HG02798 (cell line): ENCODE results near the gene AGBL4.
"Not testable (repeated sequence)": the region's sequence is repeated elsewhere in the genome, so short reads cannot be mapped to it uniquely, and the experiment has no call there.

Source experiments
- ATAC-seq: cut with Tn5 transposase; IDR thresholded peaks from one replicate; pipeline ENCODE4 v1.9.1; 2021; ENCODE audit warnings: mild to moderate bottlenecking; ENCODE audit not compliant: unreplicated experiment, poor library complexity

Gene AGBL4

DNA sequence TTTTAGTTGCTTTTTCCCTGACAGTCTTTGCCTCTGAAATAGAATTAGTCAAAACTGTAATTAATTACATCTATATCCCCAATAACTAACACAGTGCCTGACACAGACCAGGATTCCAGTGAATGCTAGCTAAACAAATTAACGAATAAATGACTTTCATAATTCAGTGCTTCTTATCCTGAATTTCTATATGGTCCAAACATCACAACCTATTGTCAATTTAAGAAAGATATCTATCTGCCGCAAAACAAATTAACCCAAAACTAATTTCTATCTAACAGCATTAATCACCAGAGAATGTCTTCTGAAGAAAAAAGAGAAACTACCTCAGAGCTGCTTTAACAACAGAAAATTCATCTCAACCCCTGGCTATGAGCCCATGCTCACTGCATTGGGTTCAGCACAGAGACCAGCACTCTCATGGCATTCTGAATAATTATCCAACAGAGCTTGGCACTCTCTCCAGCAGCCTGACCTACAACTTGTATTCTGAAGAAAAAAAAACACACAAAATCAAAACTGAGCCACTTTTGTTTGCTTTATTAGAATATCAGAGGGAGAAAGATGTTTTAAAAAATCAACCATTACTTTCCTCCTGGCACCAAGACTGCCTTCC is 699.7 kb downstream of the AGBL4 start:
- ATAC-seq = no peak

GRCh38 chr1:49320493-49320892 is 703.3 kb downstream of the AGBL4 start:
- not testable (repeated sequence) for ATAC-seq

GRCh38 chr1:49319426-49319963 is 704.3 kb downstream of the AGBL4 start:
- ATAC-seq = no peak

GRCh38 chr1:49318218-49318617 is 705.5 kb downstream of the AGBL4 start:
- ATAC-seq = no peak

DNA sequence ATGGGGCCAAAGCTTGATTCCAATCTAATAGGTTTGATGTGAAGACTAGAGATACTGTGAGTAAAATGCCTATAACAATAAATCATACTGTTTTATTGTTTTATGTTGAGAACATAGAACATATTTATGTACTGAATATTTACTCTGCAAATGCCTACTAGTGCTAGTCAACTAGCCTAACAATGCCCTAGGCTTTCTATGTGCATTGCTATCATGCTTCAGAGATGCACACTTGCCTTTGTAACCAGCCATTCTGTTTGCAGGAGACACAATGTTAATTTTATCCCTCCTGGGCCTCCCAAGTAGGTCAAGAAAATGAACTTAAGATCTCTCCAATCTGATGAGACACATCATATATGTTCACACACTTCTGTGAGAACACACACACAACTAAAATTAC is 716.3 kb downstream of the AGBL4 start:
- no peak for ATAC-seq

DNA sequence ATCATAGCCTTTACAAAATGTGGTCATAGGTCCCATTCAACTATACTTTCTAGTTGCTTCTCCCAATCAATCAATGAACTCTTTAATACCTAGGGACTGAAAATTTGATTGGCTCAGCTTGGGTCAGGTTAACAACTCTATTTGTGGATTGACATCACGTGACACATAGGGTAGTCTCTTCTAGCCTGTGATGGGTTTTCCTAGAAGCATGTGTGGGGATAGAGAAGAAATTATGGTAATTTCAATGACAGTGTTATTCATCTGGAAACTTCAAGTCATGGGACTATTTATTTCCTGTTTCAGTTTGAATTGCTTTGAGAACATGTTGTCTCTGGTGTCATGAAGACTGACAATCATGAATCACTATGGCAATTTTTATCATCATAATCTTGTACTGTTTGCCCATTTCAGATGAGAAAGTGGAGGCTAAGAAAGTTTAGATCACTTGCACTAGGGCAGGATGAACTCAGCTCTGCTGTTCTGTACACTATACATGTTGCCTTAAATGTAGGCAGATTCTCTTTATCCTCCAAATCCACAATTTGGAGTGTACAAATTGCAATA is 717.2 kb downstream of the AGBL4 start:
- no peak for ATAC-seq

GRCh38 chr1:49302400-49302799 is 721.4 kb downstream of the AGBL4 start:
- not testable (repeated sequence) for ATAC-seq

- no peak for ATAC-seq
These were observed 725.5 kb downstream of the AGBL4 start for GRCh38 chr1:49298304-49298703.

DNA sequence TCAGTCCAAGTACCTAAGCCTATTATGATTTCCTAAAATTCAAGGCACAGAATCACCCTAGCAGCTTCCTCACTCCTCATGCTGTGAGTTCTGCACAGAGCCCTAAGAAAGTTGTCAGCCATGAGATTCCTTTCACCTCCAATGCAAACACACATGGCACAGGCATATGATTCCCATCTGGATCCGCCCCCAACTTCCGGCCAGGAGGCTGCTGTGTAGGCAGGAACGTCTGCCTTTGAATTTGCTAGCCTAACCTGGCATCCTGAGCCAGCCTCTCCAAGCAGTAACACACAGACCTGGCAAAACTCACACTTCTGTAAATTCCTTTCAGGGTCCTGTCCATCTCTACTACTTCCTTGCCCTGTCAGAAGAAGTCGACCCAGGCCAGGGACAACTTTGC is 726.0 kb downstream of the AGBL4 start:
- ATAC-seq = no peak

DNA sequence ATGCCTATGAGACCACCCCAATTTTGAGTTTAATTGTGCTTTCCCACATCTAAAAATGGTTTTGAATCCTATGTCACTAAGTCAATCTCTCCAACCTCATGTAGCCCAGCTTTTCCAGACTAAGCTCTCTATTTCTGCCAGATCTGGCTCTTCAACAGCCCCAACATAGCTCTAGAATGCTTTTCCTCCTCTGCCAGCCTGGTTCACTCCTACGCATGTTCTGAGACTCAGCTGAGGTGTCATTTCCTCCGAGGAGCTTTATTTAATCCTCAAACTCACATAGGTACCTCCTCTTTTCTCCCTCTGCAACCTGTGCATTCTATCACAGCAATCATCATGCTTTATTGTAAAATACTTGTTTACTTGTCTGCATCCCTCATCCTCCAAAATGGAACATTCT is 729.2 kb downstream of the AGBL4 start:
- no peak for ATAC-seq

DNA sequence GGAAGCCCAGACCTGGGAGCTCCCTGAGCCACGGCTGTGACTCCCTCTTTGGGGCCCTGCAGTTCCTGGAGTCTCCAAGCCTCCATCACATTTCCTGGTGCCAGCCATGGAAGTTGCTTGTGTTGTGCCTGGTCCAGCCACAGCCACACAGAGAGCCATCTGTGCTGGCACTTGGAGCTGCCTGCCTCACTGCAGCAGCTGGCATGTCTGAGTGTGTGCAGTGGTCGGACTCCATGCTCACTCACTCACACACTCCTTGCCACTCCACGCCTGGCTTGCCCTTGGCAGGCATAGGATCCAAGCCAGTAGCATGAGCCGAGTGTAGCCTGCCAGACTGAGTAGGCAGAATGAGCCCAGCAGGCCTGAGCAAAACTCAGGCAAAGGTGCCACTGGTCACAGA is 730.7 kb downstream of the AGBL4 start:
- no peak for ATAC-seq

GRCh38 chr1:49257211-49258049 is 766.3 kb downstream of the AGBL4 start:
- not testable (repeated sequence) for ATAC-seq

DNA sequence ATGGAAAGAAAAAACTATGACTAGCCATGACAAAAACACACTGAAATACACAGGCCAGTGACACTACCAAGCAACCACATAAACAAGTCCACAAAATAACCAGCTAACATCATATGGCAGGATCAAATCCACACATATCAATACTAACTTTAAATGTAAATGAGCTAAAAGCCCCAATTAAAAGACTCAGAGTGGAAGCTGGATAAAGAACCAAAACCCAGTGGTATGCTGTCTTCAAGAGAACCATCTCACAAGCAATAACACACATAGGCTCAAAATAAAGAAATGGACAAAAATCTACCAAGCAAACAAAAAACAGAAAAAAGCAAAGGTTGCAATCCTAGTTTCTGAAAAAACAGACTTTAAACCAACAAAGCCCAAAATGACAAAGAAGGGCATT is 770.8 kb downstream of the AGBL4 start:
- no peak for ATAC-seq

DNA sequence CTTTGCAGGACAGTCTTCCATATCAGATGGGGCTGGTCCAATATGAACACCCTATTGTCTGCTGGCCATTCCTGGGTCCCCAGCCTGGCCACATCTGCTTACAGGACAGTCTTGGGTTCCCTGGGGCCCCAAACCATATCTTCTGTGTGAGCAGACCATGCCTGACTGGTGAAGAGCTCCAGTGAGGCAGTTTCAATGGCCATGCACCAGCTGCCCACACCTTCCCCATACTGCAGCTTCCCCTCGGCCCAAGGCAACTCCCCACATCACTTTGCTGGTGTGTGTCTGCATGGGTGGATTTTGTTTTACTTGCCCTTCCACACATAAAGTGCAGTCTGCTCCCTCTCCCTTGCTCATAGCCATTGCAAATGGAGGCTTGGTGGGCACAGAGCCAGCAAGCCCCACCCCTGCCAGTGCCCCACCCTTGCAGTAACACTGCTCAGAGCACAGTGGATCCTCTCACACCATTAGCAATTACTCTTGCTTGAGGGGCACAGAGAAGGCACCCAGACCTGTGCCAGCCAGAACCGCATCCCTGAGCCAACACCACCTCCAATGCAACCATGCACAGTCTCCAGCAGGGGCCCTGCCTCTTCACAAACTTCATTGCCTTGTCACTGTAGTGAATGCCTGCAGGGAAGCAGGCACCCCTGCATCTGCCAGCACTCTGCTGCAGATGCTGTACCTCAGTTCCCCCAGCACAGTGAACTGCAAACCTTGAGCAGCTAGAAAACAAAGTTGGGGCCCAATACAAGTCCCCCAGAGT is 772.6 kb downstream of the AGBL4 start:
- no peak for ATAC-seq

DNA sequence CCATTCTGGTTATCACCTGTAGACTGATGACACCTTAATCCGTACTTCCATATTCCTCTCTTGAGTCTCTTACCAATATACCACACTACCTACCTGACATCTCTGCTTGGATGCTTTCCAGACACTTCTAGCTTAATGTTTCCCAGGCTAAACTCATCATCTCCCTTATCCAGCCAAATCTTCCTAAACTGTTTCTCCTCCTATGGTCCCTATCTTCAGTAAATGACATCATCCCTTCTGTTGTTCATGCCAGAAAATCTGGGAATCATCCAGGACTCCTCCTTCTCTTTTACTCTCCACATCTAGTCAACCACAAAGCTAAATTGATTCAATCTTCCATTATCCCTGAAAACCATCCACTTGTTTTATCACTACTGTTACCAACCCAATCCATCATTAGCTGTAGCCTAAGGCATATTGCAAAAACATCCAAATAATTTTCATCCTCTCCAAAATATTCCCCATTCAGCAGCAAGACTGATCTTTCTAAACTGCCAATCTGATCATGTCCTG is 783.0 kb downstream of the AGBL4 start:
- no peak for ATAC-seq

- ATAC-seq = no peak
These were observed 788.8 kb downstream of the AGBL4 start for GRCh38 chr1:49234988-49235387.

GRCh38 chr1:49229555-49229954 is 794.2 kb downstream of the AGBL4 start:
- no peak for ATAC-seq

DNA sequence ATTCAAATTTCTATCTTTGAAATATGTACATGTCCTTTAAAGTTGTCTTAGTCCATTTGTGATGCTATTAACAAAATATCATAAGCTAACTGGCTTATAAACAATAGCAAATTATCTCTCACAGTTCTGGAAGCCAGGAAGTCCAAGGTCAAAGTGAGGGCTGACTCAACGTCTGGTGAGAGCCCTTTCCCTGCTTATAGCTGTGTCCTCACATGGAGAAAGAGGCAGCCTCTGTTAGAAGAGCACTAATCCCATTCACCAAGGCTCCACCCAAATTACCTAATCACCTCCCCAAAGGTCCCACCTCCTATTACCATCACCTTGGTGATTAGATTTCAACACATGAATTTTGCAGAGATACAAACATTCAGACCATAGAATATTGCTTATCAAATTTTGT is 797.0 kb downstream of the AGBL4 start:
- no peak for ATAC-seq

DNA sequence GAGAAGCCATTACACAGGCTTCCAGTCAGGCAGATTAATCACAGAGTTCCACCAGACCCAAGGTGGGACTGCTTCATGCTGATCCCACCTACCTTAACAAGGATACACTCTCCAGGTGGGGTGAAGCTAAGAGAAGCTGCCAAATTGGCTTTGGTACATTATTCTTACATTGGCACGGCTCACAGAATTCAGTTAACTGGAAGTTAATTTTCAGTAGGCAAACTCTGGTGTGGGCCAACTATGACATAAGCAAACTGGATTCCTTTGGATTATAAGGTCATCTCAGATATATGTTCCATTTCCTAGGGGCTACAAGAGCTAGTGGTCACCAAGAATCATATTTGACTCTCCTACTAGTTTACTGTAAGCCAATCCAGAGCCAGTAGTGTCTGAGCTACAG is 798.3 kb downstream of the AGBL4 start:
- ATAC-seq = no peak

- ATAC-seq = no peak
These were observed 810.5 kb downstream of the AGBL4 start for GRCh38 chr1:49213301-49213700.
